HG03045 (cell line): ENCODE results near the gene CALN1.
"Not testable (repeated sequence)": the region's sequence is repeated elsewhere in the genome, so short reads cannot be mapped to it uniquely, and the experiment has no call there.

Experiments
- ATAC-seq: cut with Tn5 transposase; IDR thresholded peaks from one replicate; pipeline ENCODE4 v1.9.1; 2021; ENCODE audit warnings: mild to moderate bottlenecking, moderate library complexity; ENCODE audit not compliant: unreplicated experiment

CALN1 gene

DNA sequence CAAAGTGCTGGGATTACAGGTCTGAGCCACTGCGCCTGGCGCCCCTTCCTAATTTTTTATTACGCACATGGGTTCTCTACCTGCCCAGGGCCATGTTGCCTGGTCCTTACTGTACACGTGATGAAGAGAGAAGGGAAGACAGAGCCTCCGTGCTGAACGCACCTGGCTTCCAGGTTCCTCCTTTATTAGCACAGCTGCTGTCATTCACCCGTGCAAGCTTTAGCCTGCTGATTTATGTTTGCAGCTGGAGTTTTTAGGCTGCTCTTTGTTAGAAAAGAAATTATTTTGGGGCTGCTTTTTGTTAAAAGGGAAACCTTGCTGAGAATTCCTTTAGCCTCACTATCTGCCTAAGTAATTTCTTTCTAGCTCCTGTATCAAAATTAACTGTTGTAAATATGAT is 417.0 kb downstream of the CALN1 start:
- ATAC-seq: no peak

- no peak for ATAC-seq
Observed at GRCh38 chr7:71991586-71991985, 420.6 kb downstream of the CALN1 start.

DNA sequence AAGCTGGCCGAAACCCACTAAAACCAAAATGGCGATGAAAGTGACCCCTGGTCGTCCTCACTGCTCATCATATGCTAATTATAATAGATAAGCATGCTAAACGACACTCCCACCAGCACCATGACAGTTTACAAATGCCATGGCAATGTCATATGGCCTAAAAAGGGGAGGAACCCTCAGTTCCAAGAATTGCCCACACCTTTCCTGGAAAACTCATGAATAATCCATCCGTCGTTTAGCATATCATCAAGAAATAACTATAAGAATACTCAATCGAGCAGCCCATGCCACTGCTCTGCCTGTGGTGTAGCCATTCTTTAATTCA is 422.0 kb downstream of the CALN1 start:
- no peak for ATAC-seq

DNA sequence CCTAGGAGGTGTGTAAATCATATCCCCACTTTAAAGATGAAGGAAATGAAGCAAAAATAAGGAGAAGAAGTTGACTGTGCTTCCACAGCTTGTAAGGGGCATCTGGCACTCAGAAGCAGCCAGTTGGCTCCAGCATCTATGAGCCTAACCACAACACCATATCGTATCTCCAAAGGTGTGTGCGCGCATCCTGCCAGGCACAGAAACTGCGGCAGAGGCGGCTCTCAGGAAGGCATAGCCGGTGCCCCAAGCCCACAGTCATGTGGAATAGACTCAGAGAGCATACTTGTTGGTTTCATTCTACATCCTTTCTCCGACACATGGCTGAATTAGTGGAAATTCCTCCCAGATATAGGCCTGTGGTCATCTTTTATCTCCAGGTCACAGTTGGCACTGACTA is 423.9 kb downstream of the CALN1 start:
- no peak for ATAC-seq

- ATAC-seq: no peak
Observed at GRCh38 chr7:71987200-71987767, 424.9 kb downstream of the CALN1 start.

DNA sequence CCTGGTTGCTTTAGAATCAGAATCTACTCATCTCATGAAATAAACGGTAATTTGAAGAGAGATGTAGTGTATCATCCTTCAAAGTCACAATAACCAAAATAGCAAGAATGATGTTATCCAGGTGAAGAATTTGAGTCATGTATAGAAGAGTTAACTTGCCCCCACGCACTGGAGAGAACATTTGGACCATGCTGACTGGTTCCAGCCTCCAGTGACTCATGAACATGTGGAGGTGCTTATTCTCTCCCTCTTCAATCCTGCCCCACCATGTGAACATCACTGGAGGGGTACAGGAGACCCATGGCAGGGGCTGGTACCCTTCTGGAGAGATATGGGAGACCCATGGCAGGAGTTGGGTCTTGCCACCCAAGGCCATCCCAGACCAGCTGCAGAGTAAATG is 427.8 kb downstream of the CALN1 start:
- ATAC-seq: no peak

DNA sequence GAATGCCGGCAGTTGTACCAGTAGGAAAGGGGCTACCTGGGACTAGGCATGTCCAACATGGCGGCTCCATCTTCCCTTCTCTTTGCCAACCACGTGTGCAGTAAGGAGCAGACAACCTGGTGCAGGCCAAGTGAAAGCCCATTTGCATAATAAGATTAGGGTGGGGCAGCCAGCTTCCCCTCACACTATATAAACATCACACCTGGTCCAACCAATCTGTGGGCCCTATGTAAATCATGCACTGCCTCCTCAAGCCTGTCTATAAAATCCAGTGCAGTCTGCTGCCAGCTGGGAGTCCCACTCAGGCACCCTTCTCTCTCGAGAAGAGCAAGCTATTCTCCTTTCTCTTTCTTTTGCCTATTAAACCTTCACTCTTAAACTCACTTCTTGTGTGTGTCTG is 429.3 kb downstream of the CALN1 start:
- ATAC-seq: no peak

DNA sequence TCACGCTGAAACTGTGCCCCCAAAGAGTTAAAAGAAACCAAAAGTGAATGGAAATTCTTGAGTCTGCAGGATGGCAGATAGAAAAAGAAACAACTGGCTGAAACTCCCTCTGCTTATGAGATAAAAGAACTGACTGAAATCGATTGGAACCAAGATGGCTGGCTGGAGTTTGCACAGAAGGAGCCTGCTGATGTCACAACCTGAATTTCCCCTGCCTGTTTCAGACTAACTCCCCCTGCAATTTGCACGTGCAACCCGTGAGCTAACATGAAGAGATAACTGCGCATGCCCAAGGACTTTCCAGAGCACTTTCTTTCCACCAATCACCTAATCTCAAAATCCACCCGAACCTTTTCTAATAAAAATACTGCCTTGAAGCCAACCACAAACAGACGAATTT is 435.5 kb downstream of the CALN1 start:
- no peak for ATAC-seq

DNA sequence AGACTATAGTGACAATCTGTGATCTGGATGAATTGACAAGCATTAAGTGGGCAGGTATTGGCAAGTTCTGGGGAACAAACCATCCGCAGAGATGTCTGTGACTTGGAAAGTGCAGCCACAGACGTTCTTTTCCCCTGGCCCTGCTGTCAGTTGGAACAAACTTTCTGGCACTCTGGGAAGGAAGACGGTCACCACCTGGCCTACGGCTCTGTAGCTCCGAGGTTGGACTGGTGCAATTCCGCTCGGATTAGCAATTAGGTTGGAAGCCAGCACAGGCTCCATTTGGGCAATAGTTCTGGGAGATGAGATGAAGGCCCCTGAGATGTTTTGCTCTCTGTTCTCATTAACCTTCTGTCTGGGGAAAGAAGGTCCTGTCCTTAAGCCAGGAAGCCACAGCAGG is 437.5 kb downstream of the CALN1 start:
- no peak for ATAC-seq

DNA sequence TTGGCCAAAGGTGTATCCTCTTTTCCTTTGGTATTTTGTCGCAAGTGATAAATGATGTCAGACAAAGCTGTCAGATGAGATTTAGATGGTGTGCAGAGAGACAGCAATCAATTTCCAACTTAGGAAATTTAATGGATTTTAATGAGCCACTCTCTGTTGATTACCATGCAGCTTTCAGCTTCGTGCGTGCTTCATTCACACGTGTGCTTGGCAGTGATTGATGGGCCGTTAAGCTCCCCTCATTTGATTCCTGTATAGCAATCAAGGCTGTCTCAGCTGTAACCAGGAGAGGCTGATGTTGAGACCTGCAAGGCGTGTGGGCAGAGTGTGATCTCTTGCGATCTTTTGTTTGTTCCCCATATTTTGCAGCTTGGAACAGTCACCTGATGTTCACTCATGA is 439.6 kb downstream of the CALN1 start:
- ATAC-seq: no peak

- no peak for ATAC-seq
Observed at GRCh38 chr7:71970725-71971124, 441.4 kb downstream of the CALN1 start.

GRCh38 chr7:71962636-71963035 is 449.5 kb downstream of the CALN1 start:
- no peak for ATAC-seq

- no peak for ATAC-seq
Observed at GRCh38 chr7:71961283-71961682, 450.9 kb downstream of the CALN1 start.

DNA sequence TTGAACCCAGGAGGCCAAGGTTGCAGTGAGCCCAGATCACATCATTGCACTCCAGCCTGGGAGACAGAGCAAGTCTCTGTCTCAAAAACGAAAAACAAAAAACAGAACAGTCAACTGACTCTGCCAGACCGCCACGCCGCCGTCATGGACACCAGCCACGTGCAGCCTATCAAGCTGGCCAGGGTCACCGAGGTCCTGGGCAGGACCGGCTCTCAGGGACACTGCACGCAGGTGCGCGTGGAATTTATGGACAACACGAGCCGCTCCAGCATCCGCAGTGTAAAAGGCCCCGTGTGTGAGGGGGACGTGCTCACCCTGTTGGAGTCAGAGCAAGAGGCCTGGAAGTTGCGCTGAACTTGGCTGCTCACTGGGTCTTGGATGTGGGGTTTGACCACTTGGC is 470.0 kb downstream of the CALN1 start:
- no peak for ATAC-seq

DNA sequence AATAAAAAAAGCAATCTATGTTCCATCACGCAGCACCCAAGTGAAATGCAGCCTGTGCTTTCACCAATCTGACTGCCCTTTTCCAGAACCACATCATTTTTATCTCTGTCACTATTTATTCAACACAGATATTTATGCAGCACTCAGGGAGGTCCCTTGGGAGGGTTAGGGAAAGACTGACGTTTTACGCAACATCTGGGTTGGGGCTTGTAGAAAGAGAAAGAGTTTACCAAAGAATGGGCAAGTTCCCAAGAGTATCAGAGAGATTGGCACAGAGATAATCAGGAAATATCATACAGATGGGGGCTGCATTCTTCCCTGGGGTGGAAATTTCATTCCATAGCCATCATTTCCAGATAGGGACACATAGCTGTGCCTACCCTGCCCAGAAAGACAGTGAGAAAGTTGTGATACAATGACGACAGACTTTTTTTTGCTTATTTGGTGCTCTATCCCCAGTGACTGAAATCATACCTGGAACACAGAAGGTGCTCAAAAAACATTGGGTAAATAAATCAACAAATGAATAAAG is 474.2 kb downstream of the CALN1 start:
- no peak for ATAC-seq

DNA sequence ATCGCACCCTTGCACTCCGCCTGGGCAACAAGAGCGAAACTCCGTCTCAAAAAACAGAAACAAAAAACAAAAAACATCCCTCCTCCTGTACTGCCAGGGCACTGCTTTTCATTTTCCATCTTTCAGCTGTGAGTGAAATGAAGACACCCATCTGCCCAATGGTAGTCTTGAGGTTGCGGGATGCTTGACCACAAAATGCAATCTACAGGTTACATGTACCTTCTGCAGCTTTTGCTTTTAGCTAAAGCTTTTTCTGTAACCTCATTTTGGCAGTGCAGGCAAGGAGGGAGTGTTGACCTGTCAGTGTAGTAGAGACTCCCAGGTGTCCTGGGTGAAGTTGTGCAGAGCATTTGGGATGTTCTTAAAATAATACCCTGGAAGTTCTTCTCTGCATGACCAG is 476.5 kb downstream of the CALN1 start:
- ATAC-seq: no peak

DNA sequence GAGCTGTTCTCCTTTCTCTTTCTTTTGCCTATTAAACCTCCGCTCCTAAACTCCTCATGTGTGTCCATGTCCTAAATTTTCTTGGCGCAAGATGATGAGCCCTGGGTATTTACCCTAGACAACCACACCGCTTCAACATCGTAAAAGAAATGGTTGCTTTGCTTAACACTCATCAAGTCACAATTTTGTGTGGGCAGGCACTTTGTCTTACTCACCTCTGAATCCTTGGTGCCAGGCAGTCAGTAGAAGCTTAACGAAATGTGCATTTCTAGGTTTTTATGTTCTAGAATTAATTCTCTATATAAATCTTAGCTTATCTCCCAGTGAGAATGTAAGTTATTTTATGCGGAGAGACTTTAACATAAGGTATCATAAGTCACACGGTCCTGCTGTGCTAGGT is 478.7 kb downstream of the CALN1 start:
- ATAC-seq: no peak

GRCh38 chr7:71925663-71926062 is 486.5 kb downstream of the CALN1 start:
- ATAC-seq: no peak

- ATAC-seq: not testable (repeated sequence)
Observed at GRCh38 chr7:71914204-71914603, 497.9 kb downstream of the CALN1 start.

- no peak for ATAC-seq
Observed at GRCh38 chr7:71912476-71912875, 499.7 kb downstream of the CALN1 start.

DNA sequence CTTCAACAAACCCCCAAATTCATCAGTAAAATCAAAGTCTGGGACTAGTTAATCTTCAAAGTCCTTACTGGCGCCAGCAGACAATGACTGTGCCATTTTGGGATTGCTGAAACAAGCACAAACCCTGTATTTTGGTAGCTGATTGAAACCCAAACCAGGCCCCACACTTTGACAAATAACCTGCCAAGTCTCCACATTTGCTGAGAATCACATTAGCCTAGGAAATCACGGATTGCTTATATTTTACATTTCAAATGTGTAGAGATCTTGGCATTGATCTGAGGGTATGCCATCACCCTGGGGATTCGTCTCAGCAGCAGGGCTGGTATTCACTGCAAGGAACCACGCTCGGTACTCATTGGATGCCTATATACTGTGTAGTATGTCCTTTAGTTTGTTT is 501.1 kb downstream of the CALN1 start:
- ATAC-seq: no peak

- no peak for ATAC-seq
Observed at GRCh38 chr7:71905821-71906220, 506.3 kb downstream of the CALN1 start.

DNA sequence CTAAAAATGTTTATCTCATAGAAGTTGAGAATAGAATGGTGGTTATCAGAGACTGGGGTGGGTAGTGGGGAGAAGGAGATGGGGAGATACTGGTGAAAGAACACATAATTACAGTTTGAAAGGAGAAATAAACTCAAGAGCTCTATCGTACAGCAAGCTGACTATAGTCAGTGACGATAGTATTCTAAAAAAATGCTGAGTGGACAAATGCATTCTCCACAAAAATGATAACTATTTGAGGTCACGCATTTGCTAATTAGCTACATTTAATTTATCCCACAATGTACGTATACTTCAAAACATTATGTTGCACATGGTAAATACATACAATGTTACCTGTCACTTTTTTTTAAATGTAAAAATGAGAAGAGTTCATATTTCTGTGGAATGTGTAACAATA is 507.7 kb downstream of the CALN1 start:
- no peak for ATAC-seq

DNA sequence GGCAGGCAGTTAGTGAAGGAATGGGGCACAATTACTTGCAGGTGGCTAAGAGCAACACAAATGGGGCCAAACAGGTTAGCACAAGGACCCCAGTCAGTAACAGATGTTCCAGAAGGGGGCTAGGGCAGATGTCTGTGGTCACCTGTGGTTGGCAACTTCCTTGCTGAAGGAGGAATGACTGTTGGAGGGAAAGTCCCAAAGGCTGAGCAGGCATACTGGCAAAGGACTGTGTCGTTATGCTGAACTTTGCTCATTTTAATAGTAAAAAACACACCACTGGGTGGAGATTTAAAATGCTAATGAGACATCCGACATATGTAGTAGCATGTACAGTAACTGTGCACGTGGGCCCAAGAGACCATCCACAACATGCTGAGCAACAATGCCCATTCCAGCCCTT is 511.6 kb downstream of the CALN1 start:
- ATAC-seq: no peak
